SK-N-SH (cell line): Measurements from ENCODE around the gene PDGFRB. TPM values are rescaled to one million over a fixed set of nuclear protein-coding genes. Genes with fewer than 3 reads are reported as not detected.

ENCODE experiments used
- CTCF ChIA-PET: fragments of 300-600, 350-600 bp; formaldehyde crosslinking; extraction: SDS; loops from one replicate; lab custom pipeline; 2021; lab: Yijun Ruan, JAX
- POLR2A ChIA-PET: fragments of 350-600 bp; sonication (Branson Sonifier 250); formaldehyde crosslinking; extraction: SDS; loops from one replicate; lab custom pipeline; 2020; ENCODE audit warnings: antibody characterized with exemption, inconsistent platforms; lab: Yijun Ruan, JAX
- DNase-seq: peaks from one replicate; pipeline ENCODE4 v3.0.0; 2012
- H2AFZ ChIP-seq: fragments of 200-600 bp; sonication (generic); 2 replicates; pipeline ENCODE4 v1.8.1; 2016; ENCODE audit warnings: antibody characterized with exemption, mild to moderate bottlenecking, low read depth
- H3F3A ChIP-seq: fragments of 200-600 bp; sonication (generic); replicated peaks from 2 replicates; pipeline ENCODE3; 2016; ENCODE audit warnings: antibody characterized with exemption, mild to moderate bottlenecking; ENCODE audit not compliant: insufficient read depth
- H3K27ac ChIP-seq, 2 experiments: fragments of 200-500 bp in 1 of 2; fragments of 200-600 bp in 1 of 2; sonication (Bioruptor generic) in 1 of 2; sonication (generic), shearing (Covaris generic) in 1 of 2; 2 replicates each; pipeline versions ENCODE4 v1.5.1 to v1.6.1; 2014 to 2016; ENCODE audit warnings: low read depth in 2 of 2, inconsistent platforms in 1 of 2, low read length in 1 of 2, mild to moderate bottlenecking in 1 of 2, mixed read lengths in 1 of 2
- H3K27me3 ChIP-seq: fragments of 200-600 bp; sonication (generic), shearing (Covaris generic); 2 replicates; pipeline ENCODE4 v1.6.1; 2016; ENCODE audit warnings: mixed run types; ENCODE audit not compliant: insufficient read depth
- H3K36me3 ChIP-seq, 2 experiments: fragments of 200-500 bp in 1 of 2; fragments of 200-600 bp in 1 of 2; sonication (Bioruptor generic) in 1 of 2; sonication (generic) in 1 of 2; replicated peaks in 1 of 2; 2 replicates each; pipeline versions ENCODE3 to v1.5.1; 2014 to 2016; ENCODE audit warnings: low read length in 1 of 2, mild to moderate bottlenecking in 1 of 2; ENCODE audit not compliant: insufficient read depth in 2 of 2, control insufficient read depth in 1 of 2
- H3K4me1 ChIP-seq, 2 experiments: fragments of 200-500 bp in 1 of 2; fragments of 200-600 bp in 1 of 2; sonication (Bioruptor generic) in 1 of 2; sonication (generic), shearing (Covaris generic) in 1 of 2; 2 replicates each; pipeline versions ENCODE4 v1.5.1 to v1.6.1; 2014 to 2016; ENCODE audit warnings: low read depth in 1 of 2, low read length in 1 of 2, mixed run types in 1 of 2; ENCODE audit not compliant: insufficient read depth in 2 of 2, control insufficient read depth in 1 of 2
- H3K4me2 ChIP-seq: fragments of 200-600 bp; sonication (generic), shearing (Covaris generic); 2 replicates; pipeline ENCODE4 v1.6.1; 2017; ENCODE audit warnings: mixed run types
- H3K4me3 ChIP-seq, 2 experiments: fragments of 200-500 bp in 1 of 2; fragments of 200-600 bp in 1 of 2; sonication (Bioruptor generic) in 1 of 2; sonication (generic), shearing (Covaris generic) in 1 of 2; 2 replicates each; pipeline versions ENCODE4 v1.5.1 to v1.8.1; 2014 to 2016; ENCODE audit warnings: low read depth in 2 of 2, inconsistent platforms in 1 of 2, low read length in 1 of 2, mild to moderate bottlenecking in 1 of 2, mixed read lengths in 1 of 2, moderate library complexity in 1 of 2
- H3K79me2 ChIP-seq: fragments of 200-600 bp; sonication (generic); 2 replicates; pipeline ENCODE4 v1.8.1; 2017; ENCODE audit warnings: mild to moderate bottlenecking; ENCODE audit not compliant: insufficient read depth
- H3K9ac ChIP-seq: fragments of 200-600 bp; sonication (generic); 2 replicates; pipeline ENCODE4 v1.6.1; 2017; ENCODE audit warnings: mixed run types
- H3K9me2 ChIP-seq: fragments of 200-600 bp; sonication (generic); 2 replicates; pipeline ENCODE4 v1.6.1; 2017; ENCODE audit warnings: mixed run types
- H3K9me3 ChIP-seq: fragments of 200-600 bp; sonication (generic); 2 replicates; pipeline ENCODE4 v1.6.1; 2017; ENCODE audit warnings: mixed run types, mild to moderate bottlenecking, moderate library complexity
- H4K20me1 ChIP-seq: fragments of 200-600 bp; sonication (generic); 2 replicates; pipeline ENCODE4 v1.6.1; 2017; ENCODE audit warnings: mild to moderate bottlenecking, mixed run types; ENCODE audit not compliant: insufficient read depth
- CHD2 ChIP-seq: fragments of 150-350 bp; IDR thresholded peaks from 2 replicates; pipeline ENCODE4 v1.6.1; 2018; ENCODE audit warnings: low read length; ENCODE audit not compliant: partially characterized antibody
- CTCF ChIP-seq: fragments of 200-600 bp; sonication (generic); IDR thresholded peaks from 2 replicates; pipeline ENCODE4 v1.6.1; 2017; ENCODE audit warnings: antibody characterized with exemption, mild to moderate bottlenecking, moderate library complexity
- EP300 ChIP-seq, 2 experiments: IDR thresholded peaks; 2 replicates each; pipeline versions ENCODE4 v1.4.0 to v1.6.1; 2012; ENCODE audit warnings: borderline replicate concordance in 1 of 2, low read depth in 1 of 2, low read length in 1 of 2
- FOSL2 ChIP-seq: IDR thresholded peaks from 2 replicates; pipeline ENCODE4 v1.4.0; 2012; ENCODE audit warnings: low read depth, mild to moderate bottlenecking, moderate library complexity, borderline replicate concordance
- MAX ChIP-seq: IDR thresholded peaks from 2 replicates; pipeline ENCODE4 v1.4.0; 2012; ENCODE audit warnings: low read depth
- MEF2A ChIP-seq: IDR thresholded peaks from 2 replicates; pipeline ENCODE4 v1.4.0; 2012; ENCODE audit warnings: low read depth, borderline replicate concordance
- MXI1 ChIP-seq: IDR thresholded peaks from 2 replicates; pipeline ENCODE4 v1.6.1; 2012; ENCODE audit warnings: mild to moderate bottlenecking, low read depth, low read length, improper control_type of control experiment
- NFIC ChIP-seq: IDR thresholded peaks from 2 replicates; pipeline ENCODE4 v1.4.0; 2012; ENCODE audit warnings: borderline replicate concordance
- PBX3 ChIP-seq: IDR thresholded peaks from 2 replicates; pipeline ENCODE4; 2012
- RAD21 ChIP-seq: IDR thresholded peaks from 2 replicates; pipeline ENCODE4 v1.6.1; 2012; ENCODE audit warnings: mild to moderate bottlenecking, low read length
- RCOR1 ChIP-seq: fragments of 150-350 bp; IDR thresholded peaks from 2 replicates; pipeline ENCODE4 v1.6.1; 2017; ENCODE audit warnings: antibody characterized with exemption, low read length
- REST ChIP-seq: IDR thresholded peaks from 2 replicates; pipeline ENCODE4 v1.6.1; 2012; ENCODE audit warnings: mild to moderate bottlenecking, low read depth, low read length, moderate library complexity
- RXRA ChIP-seq: IDR thresholded peaks from 2 replicates; pipeline ENCODE4 v1.4.0; 2012; ENCODE audit warnings: low read depth, mild to moderate bottlenecking, borderline replicate concordance
- SIN3A ChIP-seq: IDR thresholded peaks from 2 replicates; pipeline ENCODE4 v1.6.1; 2012; ENCODE audit warnings: low read depth, mild to moderate bottlenecking, low read length, moderate library complexity, borderline replicate concordance
- SMC3 ChIP-seq: IDR thresholded peaks from 2 replicates; pipeline ENCODE4 v1.6.1; 2012; ENCODE audit warnings: low read depth, low read length, improper control_type of control experiment
- TCF12 ChIP-seq: IDR thresholded peaks from 2 replicates; pipeline ENCODE4 v1.4.0; 2012
- YY1 ChIP-seq: IDR thresholded peaks from 2 replicates; pipeline ENCODE4 v1.4.0; 2012; ENCODE audit warnings: low read depth, mild to moderate bottlenecking
- WGBS: methylation state at CpG from one replicate; pipeline ENCODE4 v1.1.6; 2017; ENCODE audit warnings: low lambda C conversion rate; 5-methylcytosine and 5-hydroxymethylcytosine counted together
- polyA plus RNA-seq, 3 experiments: library from polyadenylated mRNA; depleted of rRNA; stranded (reverse); fragments of >200 nt; gene quantifications; 2 replicates each; pipeline ENCODE4 v1.2.3, GENCODE V29; 2012

The PDGFRB gene
- polyA plus RNA-seq, 1 of the 3 experiments (the other 2 are of a cell fraction), result 32.1 TPM

- no peaks in the 10 kb centered on the region for H3K9me3 ChIP-seq
- 25% methylated on average over 10 of the region's 10 CpGs for WGBS
- H3K9me2 ChIP-seq, result no peaks in the 10 kb centered on the region
- peak; percentile 80 for DNase-seq
- peak overlapping the region; percentile 87 to 99 for H3K27ac ChIP-seq
- peaks cover 11 to 28% of the 10 kb centered on the region in 2 experiments for H3K36me3 ChIP-seq
- H4K20me1 ChIP-seq, result no peaks in the 10 kb centered on the region
- POLR2A ChIA-PET, result interaction anchor here (1.0 kb wide), 1 partner anchor 17 kb away, joined by 3 read pairs; the partner anchor contains the start of gene PDGFRB
- 0 out of 2 replicates have a peak overlapping the region, but pooled peaks have one; percentile 13 for H2AFZ ChIP-seq
- H3K9ac ChIP-seq, result peak overlapping the region; percentile 38; the same call in 1 of the 2 replicates
- no peak overlapping the region for H3K4me3 ChIP-seq
- TF ChIP-seq RAD21 (peak; percentile 24; the same call in 1 of the 2 replicates), MEF2A (no peak), PBX3 (peak; percentile 24; the same call in 1 of the 2 replicates), CTCF (no peak), TCF12 (peak; percentile 72), MAX (0 out of 2 replicates have a peak, but pooled peaks have one; percentile 43), EP300 (IDR thresholded peaks at IDR 0.05; ENCODE audit: borderline replicate concordance in 1 of 2, low read depth in 1 of 2, low read length in 1 of 2) (peak in 1 of 2 experiments; percentile 50; a peak in 2 of 4 replicates), CHD2 (peak; percentile 71), NFIC (peak; percentile 68), MXI1 (no peak)
- peaks cover 59 to 76% of the 10 kb centered on the region in 2 experiments for H3K4me1 ChIP-seq
- H3K27me3 ChIP-seq, result no peaks in the 10 kb centered on the region
- CTCF ChIA-PET, result interaction anchor here (1.1 to 2.6 kb wide), 11 partner anchors 8 to 704 kb away, joined by 3 to 15 read pairs (median 4); no protein-coding TSS in a partner anchor
- H3K79me2 ChIP-seq, result peaks cover 35% of the 10 kb centered on the region
- peaks cover 24% of the 10 kb centered on the region for H3F3A ChIP-seq
- peak overlapping the region; percentile 74 for H3K4me2 ChIP-seq
These were observed 16.9 kb downstream of the PDGFRB start for GRCh38 chr5:150138551-150139265.

- Histone ChIP-seq H3F3A (peaks cover 18% of the 10 kb centered on the region), H2AFZ (no peak overlapping the region), H3K9me3 (no peaks in the 10 kb centered on the region), H3K36me3 (peaks cover 15 to 34% of the 10 kb centered on the region in 2 experiments), H3K9ac (peak overlapping the region; percentile 38; the same call in 1 of the 2 replicates), H3K27ac (peak overlapping the region; percentile 87 to 99), H3K27me3 (no peaks in the 10 kb centered on the region), H3K9me2 (no peaks in the 10 kb centered on the region), H4K20me1 (no peaks in the 10 kb centered on the region), H3K4me2 (peak overlapping the region; percentile 74), H3K4me1 (peaks cover 52 to 69% of the 10 kb centered on the region in 2 experiments), H3K79me2 (peaks cover 35% of the 10 kb centered on the region), H3K4me3 (no peak overlapping the region)
- POLR2A ChIA-PET, result interaction anchor here (1.0 kb wide), 1 partner anchor 18 kb away, joined by 3 read pairs; the partner anchor contains the start of gene PDGFRB
- CTCF ChIA-PET, result interaction anchor here (1.1 to 2.6 kb wide), 10 partner anchors 8 to 703 kb away, joined by 3 to 15 read pairs (median 4); no protein-coding TSS in a partner anchor
- WGBS, result 79% methylated on average over 5 of the region's 5 CpGs
- no peak for DNase-seq
- TF ChIP-seq REST (no peak), SIN3A (no peak), RCOR1 (no peak), YY1 (no peak), SMC3 (no peak), FOSL2 (no peak), RXRA (no peak)
These were observed 17.6 kb downstream of the PDGFRB start for GRCh38 chr5:150137997-150138396.
